Prostate gland (tissue), 2 donors: ENCODE measurements around the gene AMIGO2.

Source experiments
- CTCF ChIP-seq, 4 experiments: fragments of 200-600 bp in 2 of 4; fragments of 450-650 bp in 2 of 4; sonication (generic) in 2 of 4; IDR thresholded peaks; 1 replicate in 3 of 4; 2 replicates in 1 of 4; pipeline ENCODE4 v1.5.1; 2016 to 2019; ENCODE audit warnings: antibody characterized with exemption in 4 of 4, mild to moderate bottlenecking in 2 of 4, moderate library complexity in 2 of 4
- POLR2A ChIP-seq: fragments of 450-650 bp; IDR thresholded peaks from one replicate; pipeline ENCODE4 v1.6.1; 2016; ENCODE audit warnings: antibody characterized with exemption, mild to moderate bottlenecking
- POLR2AphosphoS5 ChIP-seq: sonication (generic); formaldehyde crosslinking; IDR thresholded peaks from one replicate; pipeline ENCODE4 v1.6.1; 2017; ENCODE audit warnings: antibody characterized with exemption

- TF ChIP-seq CTCF (IDR thresholded peaks at IDR 0.05) = no peak
- TF ChIP-seq POLR2A = no peak
- no peak for TF ChIP-seq POLR2AphosphoS5
Observed at GRCh38 chr12:47094804-47095203, 15.0 kb upstream of the AMIGO2 start.
